ENCODE data around the gene SLC12A7.
A peak's percentile ranks its signal among the peaks of the same experiment; 100 is the strongest.

The SLC12A7 gene

GRCh38 chr5:1124205-1125029 is 12.6 kb upstream of the SLC12A7 start:
- no peak for DNase-seq

DNA sequence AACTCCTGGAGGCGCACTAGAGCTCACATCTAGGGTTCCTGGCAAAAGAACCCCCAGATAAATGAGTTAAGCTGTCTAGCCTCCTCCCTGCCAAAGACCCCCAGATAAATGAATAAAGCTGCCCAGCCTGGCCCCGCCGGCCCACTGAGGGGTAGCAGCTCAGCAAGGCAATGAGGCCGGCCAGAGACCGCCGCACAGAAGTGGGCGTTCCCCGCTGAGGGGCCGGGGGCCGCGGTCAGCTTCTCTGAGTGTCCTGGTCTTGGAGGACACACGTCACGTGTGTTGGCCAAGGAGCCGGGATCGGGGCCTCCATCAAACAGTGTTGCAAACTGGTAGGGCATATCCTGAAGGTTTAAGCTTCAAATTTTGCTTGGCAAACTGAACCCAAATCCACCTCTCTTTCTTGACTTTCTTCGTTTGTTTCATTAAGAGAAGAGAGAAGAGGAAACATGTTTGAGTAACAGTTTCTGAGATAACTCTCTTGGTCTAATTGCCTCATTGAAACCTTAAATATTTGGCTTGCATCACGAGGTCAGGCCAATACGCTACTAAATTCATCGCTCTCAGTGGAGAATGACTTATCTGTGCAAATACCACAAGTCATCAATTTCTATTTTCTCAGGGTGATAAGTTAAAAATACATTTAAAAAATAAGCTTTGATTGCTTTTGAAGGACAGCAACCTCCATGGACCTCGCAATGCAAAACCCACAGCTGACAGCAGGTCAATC is 11.7 kb upstream of the SLC12A7 start:
- DNase-seq, result no peak

DNA sequence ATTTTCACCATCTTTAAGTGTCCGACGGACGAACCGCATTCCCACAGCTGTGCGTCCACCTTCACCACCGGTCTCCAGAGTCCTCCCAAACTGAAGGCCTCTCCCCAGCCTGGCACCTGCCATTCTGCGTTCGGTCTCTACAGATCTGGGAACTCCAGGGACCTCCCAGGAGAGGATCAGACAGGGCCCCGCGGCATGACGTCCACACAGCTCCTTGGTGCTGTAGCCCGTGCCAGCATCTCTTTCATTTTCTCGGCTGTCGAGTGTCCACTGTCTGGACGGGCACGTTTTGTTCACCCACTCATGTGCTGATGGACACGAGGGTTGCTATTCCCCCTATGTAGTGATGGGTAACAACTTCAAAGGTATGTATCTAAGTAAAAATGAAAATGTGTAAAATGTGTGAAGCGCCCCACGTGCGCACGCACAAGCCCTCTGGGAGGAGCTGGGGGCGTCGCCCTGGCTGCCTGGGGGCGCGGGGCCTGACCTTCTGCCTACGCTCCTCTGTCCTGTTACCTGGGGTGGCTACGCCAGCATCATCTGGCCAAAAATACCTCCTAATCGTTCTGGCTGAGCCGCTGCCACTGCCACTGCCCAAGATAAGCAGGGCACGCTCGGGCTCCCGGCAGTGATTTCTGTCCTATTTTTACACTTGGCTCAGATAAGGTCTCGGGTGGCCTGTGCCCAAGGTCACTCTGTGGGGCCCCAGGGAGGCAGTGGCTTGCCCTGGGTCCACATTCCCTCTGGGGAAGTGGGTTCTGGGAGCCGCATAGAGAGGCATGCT is 10.8 kb upstream of the SLC12A7 start:
- no peak for DNase-seq

GRCh38 chr5:1121891-1122290 is 10.0 kb upstream of the SLC12A7 start:
- DNase-seq, result no peak

DNA sequence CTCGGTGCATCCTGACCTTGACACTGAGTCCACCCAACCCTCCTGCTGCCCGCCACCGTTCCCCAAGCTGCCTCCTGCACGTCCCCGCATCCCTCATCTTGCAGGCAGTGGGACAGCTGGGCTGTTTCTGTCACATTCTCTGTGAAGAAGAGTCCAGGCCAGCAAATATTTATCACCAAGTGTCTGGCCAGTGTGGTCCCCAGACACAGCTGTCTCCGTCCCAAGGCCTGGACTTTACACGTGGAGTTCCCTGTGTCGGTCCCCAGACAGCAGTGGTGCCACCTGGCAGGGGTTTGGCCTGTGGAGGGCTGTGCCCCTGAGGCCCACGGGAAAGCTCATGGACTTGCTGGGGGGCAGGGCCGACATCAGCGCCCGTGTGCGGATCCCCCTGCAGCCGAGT is 9.2 kb upstream of the SLC12A7 start:
- no peak for DNase-seq

GRCh38 chr5:1120236-1120999 is 8.6 kb upstream of the SLC12A7 start:
- DNase-seq, result no peak

DNA sequence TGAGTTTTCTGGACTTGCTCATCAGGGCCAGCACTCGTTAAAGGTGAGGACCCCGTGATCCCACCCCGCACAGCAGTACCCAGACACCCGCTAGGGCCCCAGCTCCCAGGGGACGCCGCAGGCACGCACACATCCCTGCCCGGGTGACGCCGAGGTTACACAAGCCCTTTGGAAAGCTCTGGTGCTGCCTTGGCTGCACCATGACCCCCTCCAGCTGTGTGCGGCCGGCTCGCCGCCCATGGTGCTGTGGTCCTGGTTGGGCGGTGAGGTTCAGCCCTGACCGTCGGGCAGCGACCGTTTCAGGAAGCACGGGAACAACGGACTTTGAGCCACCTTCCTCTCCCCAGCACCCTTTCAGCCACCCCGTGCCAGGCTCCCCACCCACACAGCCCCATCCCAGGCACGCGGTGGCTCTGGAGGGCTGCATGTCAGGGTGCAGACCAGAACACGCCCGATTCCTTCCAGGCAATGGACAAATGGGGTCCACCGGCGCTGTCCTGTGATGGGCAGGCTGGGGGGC is 7.5 kb upstream of the SLC12A7 start:
- no peak for DNase-seq

DNA sequence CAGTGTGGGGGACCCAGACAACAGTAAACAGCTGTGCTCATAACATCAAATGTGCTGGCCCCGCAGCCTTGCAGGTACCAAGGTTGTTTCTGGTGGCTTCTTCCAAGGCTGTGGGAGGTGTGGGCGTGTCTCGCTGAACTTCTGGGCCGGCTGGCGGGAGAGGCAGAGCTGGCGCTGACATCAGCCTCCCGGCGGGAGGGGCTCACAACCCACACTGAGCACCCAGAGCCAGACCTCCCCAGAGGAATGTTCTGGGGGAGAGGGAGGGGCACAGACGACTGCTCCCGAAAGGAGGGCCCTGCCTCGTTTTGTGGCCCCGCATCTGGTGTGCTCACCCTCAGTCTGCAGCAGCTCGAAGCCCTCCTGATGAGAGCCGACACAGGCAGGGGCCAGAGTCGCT is 6.9 kb upstream of the SLC12A7 start:
- no peak for DNase-seq

DNA sequence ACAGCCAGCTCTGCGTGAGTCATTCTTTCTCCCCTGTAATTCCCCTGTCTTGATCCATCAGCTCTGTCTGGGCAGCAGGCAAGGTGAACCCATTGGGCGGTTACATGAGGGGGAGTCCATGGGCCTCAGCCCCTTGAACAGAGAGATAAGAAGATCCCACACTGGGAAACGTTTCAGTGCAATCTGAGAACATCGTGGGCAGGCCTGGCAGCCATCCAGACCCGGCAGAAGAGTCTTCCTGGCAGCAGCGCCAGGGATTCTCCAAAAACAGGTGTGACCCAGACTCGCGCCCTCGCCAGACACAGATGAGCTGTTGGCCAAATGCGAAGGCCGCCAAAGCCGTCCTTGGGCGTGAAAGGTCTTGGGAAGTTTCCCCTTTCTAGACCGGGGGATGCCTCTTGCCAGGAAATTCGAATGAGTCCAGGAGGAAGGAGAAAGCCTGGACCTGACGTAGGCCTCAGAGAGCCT is 6.4 kb upstream of the SLC12A7 start:
- DNase-seq, result no peak

DNA sequence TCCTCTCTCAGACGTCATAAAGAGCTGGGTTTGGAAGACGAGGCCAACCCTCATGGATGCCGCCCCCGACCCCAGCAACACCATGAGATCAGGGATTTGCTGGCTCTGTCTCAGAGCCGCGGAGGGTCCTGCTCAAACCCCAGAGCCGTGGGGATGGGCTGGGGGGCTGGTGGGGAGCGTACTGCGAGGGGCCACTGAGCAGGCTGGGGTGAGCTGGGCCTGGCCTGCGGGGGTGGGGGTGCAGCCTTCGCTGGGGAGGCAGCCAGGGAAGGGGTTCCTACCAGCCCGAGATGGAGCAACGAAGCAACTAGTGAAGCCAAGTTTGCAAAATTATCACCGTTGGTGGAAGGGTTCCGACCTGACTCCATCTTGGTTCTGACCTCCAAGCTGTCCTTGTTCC is 5.1 kb upstream of the SLC12A7 start:
- no peak for DNase-seq

DNA sequence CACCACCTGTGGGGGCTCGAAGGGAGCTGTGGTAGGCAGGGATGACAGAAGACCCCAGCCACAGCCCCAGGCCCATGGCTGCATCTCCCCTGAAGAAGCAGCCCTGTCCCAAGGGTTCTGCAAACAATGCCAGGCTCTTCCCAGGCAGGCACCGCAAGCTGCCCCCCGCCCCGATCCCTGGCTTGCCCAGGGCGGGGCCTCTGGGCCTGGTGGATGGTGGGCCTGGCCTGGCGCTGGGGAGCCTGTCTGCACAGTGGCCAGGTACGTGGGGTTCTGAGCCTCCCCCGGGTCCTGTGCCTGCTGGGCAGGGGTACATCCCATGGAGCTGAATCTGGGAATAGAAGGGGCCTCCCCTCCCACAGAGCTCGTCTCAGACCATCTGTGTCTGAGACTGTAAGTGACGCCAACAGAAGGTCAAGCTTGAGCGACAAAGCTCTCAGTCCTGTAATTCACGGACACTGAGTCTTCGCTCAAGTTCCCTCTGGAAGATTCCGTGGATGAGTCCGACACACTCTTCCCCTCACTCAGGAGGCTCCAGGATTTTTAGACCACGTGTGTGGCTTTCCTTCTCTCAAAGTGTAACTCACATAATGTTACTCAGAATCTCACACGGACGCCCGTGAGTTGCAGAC is 4.4 kb upstream of the SLC12A7 start:
- DNase-seq, result no peak

- no peak for DNase-seq
Measured at GRCh38 chr5:1115123-1115815, 3.4 kb upstream of the SLC12A7 start.

DNA sequence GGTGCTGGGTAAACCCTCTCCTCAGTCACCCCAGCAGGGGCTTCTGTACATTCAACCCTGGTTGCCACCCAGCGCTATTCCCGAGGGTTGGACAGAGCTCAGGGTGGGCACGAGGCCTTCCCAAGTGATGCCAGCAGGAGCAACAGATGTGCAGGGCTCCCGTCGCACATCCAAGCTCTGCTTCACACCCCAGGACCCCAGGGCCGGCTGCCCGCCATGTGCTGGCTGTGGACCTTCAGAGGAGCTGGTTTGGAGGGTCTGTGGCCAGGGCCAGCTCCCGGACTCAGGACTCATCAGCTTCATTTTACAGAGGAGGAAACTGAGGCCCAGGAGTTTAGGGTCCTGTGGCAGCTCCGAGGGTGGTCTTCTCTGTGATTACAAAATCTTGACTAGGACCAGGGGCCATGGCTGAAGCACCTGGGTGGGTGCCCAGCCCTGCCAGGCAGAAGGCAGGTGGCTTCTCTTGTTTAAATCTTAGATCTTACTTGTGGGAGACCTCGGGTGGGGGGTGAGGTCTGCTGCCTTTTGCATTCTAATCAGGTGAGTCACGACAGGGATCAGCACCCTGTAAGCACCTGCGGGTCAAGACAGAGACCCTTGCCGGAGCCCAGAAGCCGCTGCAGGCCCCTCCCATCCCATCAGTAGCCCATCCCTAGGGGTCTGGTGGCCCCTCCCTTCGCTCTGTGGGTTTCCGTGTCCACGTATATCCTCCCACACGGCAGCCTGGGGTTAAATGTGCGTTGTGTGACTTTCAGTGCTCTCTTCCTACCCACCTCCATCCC is 2.1 kb upstream of the SLC12A7 start:
- no peak for DNase-seq

DNA sequence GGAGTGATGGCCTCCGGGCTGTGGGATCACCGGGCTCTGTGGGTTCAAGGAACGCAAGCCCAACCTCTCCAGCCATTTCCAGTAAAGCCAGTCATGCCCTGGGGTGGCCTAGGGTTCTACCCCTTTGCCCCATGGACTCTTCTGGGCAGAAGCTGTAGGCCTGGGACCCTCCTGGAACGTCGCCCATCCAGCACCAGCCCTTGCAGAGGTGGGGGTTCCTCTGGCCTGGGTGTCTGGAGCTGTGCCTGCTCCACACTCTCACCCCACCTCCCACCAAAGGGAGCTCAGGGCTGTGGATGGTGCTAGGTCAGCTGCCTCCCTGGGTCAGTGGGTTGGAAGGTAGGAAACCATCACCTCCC is 1.4 kb upstream of the SLC12A7 start:
- no peak for DNase-seq

DNA sequence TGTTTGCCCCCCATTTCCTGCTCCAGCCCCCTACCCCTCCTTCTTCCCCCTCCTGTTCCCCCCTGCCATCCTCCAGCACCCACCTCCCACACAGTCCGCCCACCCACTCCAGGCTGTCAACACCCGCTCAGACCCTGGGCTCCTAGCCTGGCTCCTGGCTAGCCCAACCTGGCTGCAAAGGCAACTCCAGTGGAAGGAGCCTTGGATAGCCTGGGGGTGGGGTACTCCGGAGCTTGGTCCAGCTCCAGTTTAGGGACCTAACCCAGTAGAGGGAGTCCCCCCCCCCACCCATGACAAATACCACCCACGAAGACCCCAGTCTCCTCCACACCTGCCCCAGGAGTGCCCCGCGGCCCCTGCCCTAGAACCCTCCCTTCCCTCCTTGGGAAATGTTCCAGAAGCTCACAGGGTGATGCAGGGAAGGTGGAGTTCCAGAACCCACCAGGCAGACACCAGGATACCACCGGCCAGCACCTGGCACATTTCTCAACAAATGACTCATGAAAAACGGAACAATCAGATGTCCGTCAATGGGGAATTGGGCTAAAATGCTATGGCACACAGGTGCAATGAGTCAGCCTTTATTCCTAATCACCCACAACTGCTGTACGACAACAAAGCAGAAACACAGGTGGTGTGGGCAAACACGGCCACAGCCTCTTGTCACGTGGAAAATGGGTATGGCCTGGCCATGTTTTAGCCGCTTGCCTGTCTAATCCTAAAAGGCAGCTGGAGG is 901 bp upstream of the SLC12A7 start:
- DNase-seq, result no peak

DNA sequence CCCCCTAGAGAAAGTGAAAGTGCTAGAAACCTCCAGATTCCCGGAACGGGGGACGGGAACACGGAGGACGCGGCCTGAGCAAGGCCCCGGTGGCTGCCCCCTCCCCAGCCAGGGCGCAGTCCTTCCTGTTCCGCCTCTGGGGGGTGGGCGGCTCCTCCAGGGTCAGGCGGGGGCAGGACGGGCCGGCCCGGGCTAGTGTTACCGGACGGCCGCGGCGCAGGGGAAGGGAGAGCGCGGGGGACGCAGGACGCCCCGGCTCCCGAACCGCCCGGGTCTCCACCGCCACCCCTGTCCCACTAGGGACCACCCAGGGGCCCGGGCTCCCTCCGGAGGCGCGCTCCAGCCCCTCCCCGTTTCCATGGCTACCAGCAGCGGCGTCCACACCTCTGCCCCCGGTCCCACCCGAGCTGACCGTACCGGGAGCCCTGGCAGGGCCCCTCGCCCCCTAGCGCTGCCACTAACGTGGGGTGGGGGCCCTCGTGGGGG is 579 bp downstream of the SLC12A7 start:
- peak in 5 of 14 donors; percentile 21 to 60 (median 47) for DNase-seq

- DNase-seq, result peak in 4 of 14 donors; percentile 22 to 60 (median 38)
Measured at GRCh38 chr5:1110307-1111240, 1.3 kb downstream of the SLC12A7 start.

Data from C1 segment of cervical spinal cord (tissue), 14 donors.